WI38 (cell line): ENCODE data around the gene AMZ1.
"Not testable (repeated sequence)": the region's sequence is repeated elsewhere in the genome, so short reads cannot be mapped to it uniquely, and the experiment has no call there.

Experiments used
- H3K4me3 ChIP-seq: 2 replicates; pipeline ENCODE4 v1.5.1; 2011; ENCODE audit warnings: low read depth, mild to moderate bottlenecking, control low read depth, low read length
- TF ChIP-seq, protein P1 (sequence below): IDR thresholded peaks from 2 replicates; pipeline ENCODE4 v1.5.1; 2012; ENCODE audit warnings: low read depth, mild to moderate bottlenecking, control low read depth, low read length

AMZ1 gene

DNA sequence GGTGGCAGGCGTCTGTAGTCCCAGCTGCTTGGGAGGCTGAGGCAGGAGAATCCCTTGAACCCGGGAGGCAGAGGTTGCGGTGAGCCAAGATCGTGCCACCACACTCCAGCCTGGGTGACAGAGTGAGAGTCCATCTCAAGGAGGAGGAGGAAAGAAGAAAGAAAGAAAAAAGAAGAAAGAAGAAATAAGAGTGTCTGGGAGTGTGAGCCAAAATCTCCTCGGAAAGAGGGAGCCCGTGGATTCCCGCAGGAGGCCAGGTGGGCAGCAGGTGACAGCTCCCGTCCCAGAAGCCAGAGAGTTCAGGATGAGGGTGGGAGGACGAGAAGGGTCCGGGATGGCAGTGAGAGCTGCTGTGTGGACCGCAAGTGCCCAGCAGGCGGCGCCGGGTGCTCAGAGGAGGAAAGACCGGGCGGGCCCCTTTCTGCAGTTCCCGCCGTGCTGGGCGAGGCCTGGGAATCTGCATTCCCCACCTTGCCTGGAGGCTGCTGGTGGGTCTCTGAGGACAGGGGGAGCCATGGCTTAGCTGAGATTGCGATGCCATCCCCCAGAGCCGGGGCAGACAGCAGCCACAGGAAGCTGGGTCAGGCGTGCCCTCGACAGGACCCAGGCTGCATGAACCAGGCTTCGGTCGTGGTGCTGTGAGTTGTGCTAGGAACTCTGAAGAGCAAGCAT lies 17.1 kb upstream of the AMZ1 start:
- no peak overlapping the region for H3K4me3 ChIP-seq
- TF ChIP-seq, protein P1, sequence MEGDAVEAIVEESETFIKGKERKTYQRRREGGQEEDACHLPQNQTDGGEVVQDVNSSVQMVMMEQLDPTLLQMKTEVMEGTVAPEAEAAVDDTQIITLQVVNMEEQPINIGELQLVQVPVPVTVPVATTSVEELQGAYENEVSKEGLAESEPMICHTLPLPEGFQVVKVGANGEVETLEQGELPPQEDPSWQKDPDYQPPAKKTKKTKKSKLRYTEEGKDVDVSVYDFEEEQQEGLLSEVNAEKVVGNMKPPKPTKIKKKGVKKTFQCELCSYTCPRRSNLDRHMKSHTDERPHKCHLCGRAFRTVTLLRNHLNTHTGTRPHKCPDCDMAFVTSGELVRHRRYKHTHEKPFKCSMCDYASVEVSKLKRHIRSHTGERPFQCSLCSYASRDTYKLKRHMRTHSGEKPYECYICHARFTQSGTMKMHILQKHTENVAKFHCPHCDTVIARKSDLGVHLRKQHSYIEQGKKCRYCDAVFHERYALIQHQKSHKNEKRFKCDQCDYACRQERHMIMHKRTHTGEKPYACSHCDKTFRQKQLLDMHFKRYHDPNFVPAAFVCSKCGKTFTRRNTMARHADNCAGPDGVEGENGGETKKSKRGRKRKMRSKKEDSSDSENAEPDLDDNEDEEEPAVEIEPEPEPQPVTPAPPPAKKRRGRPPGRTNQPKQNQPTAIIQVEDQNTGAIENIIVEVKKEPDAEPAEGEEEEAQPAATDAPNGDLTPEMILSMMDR, result peak; percentile 92

DNA sequence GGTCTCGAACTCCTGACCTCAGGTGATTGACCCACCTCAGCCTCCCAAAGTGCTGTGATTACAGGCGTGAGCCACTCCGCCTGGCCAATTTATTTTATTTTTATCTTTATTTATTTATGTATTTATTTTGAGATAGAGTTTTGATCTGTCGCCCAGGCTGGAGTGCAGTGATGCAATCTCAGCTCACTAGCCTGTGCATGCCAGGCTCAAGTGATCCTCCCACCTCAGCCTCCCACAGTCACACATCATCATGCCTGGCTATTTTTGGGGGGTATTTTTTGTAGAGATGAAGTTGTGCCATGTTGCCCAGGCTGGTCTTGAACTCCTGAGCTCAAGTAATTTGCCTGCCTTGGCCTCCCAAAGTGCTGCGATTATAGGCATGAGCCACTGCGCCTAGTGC lies 14.8 kb upstream of the AMZ1 start:
- H3K4me3 ChIP-seq, result not testable (repeated sequence)

GRCh38 chr7:2673934-2674333 lies 14.1 kb upstream of the AMZ1 start:
- no peak overlapping the region for H3K4me3 ChIP-seq
- TF ChIP-seq, protein P1, result no peak

GRCh38 chr7:2675256-2675764 lies 12.7 kb upstream of the AMZ1 start:
- TF ChIP-seq, protein P1, result no peak
- H3K4me3 ChIP-seq, result no peak overlapping the region

DNA sequence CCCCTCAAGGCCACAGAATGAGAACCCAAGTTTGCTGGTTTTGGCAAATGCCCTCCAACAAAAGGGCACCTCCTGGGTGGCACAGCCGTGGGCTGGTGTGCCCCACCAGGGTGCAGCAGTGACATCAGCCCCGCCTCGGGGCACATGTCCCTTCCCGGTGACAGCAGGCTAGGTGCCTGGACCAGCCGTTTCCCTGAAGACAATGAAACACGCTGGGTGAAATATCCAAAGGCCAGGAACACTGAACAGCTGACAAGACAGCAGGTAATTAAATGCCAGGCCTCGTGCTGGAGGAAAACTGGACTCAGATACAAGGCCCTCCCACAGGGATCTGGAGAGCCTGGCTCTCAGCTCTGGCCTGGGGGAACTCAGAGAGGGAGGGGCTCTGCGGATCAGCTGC lies 11.4 kb upstream of the AMZ1 start:
- not testable (repeated sequence) for H3K4me3 ChIP-seq

DNA sequence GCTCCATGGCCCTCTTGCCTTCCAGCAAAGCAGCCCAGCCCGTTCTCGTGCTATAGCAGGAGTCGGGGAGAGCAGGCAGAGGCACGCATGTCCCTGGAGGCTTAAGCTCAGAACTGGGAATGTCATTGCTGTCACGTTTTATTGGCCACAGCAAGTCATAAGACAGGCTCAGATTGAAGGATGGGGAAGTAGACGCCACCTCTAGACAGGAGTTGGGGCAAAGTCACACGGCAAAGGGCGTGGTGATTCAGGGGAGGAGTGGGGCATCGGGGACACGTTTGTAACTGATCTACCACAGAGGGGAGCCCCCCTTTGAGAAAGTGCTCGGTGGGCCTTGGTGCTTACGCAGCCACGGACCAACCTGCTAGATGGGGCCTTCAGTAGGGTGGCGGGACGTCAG lies 9.5 kb upstream of the AMZ1 start:
- H3K4me3 ChIP-seq, result not testable (repeated sequence)

- H3K4me3 ChIP-seq, result not testable (repeated sequence)
Measured at GRCh38 chr7:2679135-2680127, 8.6 kb upstream of the AMZ1 start.

GRCh38 chr7:2680256-2680655 lies 7.7 kb upstream of the AMZ1 start:
- H3K4me3 ChIP-seq, result no peak overlapping the region
- TF ChIP-seq, protein P1, result no peak

GRCh38 chr7:2680792-2681490 lies 7.1 kb upstream of the AMZ1 start:
- H3K4me3 ChIP-seq, result no peak overlapping the region
- TF ChIP-seq, protein P1, result peak; percentile 63
